Ramos (cell line): ENCODE results near the gene CEP295NL.
"Not testable (repeated sequence)": the region's sequence is repeated elsewhere in the genome, so short reads cannot be mapped to it uniquely, and the experiment has no call there.

Source experiments
- in situ Hi-C: fragments of 300-500 bp; cut with MboI; formaldehyde crosslinking; loops from one replicate; pipeline ENCODE4 v1.14.3; 2022; ENCODE audit warnings: low sequenced_read_pairs; ENCODE audit not compliant: unreplicated experiment

The CEP295NL gene

GRCh38 chr17:78891406-78892061 is 11.5 kb downstream of the CEP295NL start:
- in situ Hi-C loops, result no loop called here

GRCh38 chr17:78890498-78890897 is 12.5 kb downstream of the CEP295NL start:
- in situ Hi-C loops, result no loop called here

GRCh38 chr17:78890096-78890495 is 12.9 kb downstream of the CEP295NL start:
- in situ Hi-C loops, result not testable (repeated sequence)

- in situ Hi-C loops, result no loop called here
Observed at GRCh38 chr17:78889531-78889930, 13.5 kb downstream of the CEP295NL start.

GRCh38 chr17:78888941-78889518 is 14.0 kb downstream of the CEP295NL start:
- in situ Hi-C loops, result no loop called here

GRCh38 chr17:78886954-78887353 is 16.0 kb downstream of the CEP295NL start:
- in situ Hi-C loops, result no loop called here

- in situ Hi-C loops, result no loop called here
Observed at GRCh38 chr17:78885956-78886355, 17.0 kb downstream of the CEP295NL start.

- in situ Hi-C loops, result no loop called here
Observed at GRCh38 chr17:78884876-78885667, 17.9 kb downstream of the CEP295NL start.

GRCh38 chr17:78884148-78884825 is 18.7 kb downstream of the CEP295NL start:
- in situ Hi-C loops, result no loop called here

GRCh38 chr17:78883533-78884131 is 19.4 kb downstream of the CEP295NL start:
- in situ Hi-C loops, result no loop called here

GRCh38 chr17:78883089-78883532 is 19.9 kb downstream of the CEP295NL start:
- in situ Hi-C loops, result no loop called here

- in situ Hi-C loops, result no loop called here
Observed at GRCh38 chr17:78882540-78883088, 20.4 kb downstream of the CEP295NL start.

- in situ Hi-C loops, result no loop called here
Observed at GRCh38 chr17:78879635-78880186, 23.3 kb downstream of the CEP295NL start.

- in situ Hi-C loops, result no loop called here
Observed at GRCh38 chr17:78878871-78879527, 24.0 kb downstream of the CEP295NL start.

- in situ Hi-C loops, result no loop called here
Observed at GRCh38 chr17:78878261-78878660, 24.7 kb downstream of the CEP295NL start.

- in situ Hi-C loops, result not testable (repeated sequence)
Observed at GRCh38 chr17:78876954-78877517, 26.0 kb downstream of the CEP295NL start.

GRCh38 chr17:78876094-78876597 is 26.9 kb downstream of the CEP295NL start:
- in situ Hi-C loops, result no loop called here

GRCh38 chr17:78875363-78876093 is 27.5 kb downstream of the CEP295NL start:
- in situ Hi-C loops, result no loop called here
